Endothelial cell of umbilical vein (primary cell): ENCODE results near the gene CRY1. TPM values are rescaled to one million over a fixed set of nuclear protein-coding genes. Genes with fewer than 3 reads are reported as not detected.

Source experiments
- BruUV-seq: library from RNA; stranded (reverse); fragments of 400-500 nt; replicated peaks from 2 replicates; lab custom pipeline; 2021; lab: Mats Ljungman, UMichigan
- CTCF ChIA-PET: fragments of 300-600, 350-600 bp; sonication (Branson Sonifier 250); formaldehyde crosslinking; loops from one replicate; lab custom pipeline; 2021; ENCODE audit warnings: antibody characterized with exemption, inconsistent platforms; lab: Charles Lee
- POLR2A ChIA-PET: fragments of 300-600, 350-600 bp; sonication (Branson Sonifier 250); formaldehyde crosslinking; loops from one replicate; lab custom pipeline; 2021; ENCODE audit warnings: antibody characterized with exemption, inconsistent platforms; lab: Charles Lee
- DNase-seq: peaks from one replicate; pipeline ENCODE4 v3.0.0-alpha.2; 2011; ENCODE audit warnings: low read depth, low spot score
- FAIRE-seq: peaks from 2 replicates; lab custom pipeline; 2011; peaks lifted over from hg19 to GRCh38; lab: Jason Lieb, UNC
- H2AFZ ChIP-seq: 2 replicates; pipeline ENCODE4 v1.6.0; 2012; ENCODE audit warnings: low read depth, low read length, control low read depth, inconsistent platforms
- H3K27ac ChIP-seq: 2 replicates; pipeline ENCODE4 v1.5.1; 2011; ENCODE audit warnings: low read depth, mild to moderate bottlenecking, control low read depth, low read length, moderate library complexity; ENCODE audit not compliant: insufficient read depth
- H3K27me3 ChIP-seq, 2 experiments: 2 replicates each; pipeline versions ENCODE4 v1.6.0 to v1.6.1; 2011; ENCODE audit warnings: low read length in 2 of 2, mixed read lengths in 1 of 2; ENCODE audit not compliant: control insufficient read depth in 2 of 2, insufficient read depth in 2 of 2
- H3K36me3 ChIP-seq, 2 experiments: 2 replicates in 1 of 2; 3 replicates in 1 of 2; pipeline ENCODE4 v1.5.1; 2011; ENCODE audit warnings: low read length in 2 of 2, mild to moderate bottlenecking in 1 of 2, moderate library complexity in 1 of 2; ENCODE audit not compliant: control insufficient read depth in 2 of 2, insufficient read depth in 2 of 2; ENCODE audit errors: extremely low read depth in 1 of 2
- H3K4me1 ChIP-seq: 3 replicates; pipeline ENCODE4 v1.5.1; 2011; ENCODE audit warnings: mild to moderate bottlenecking, low read length; ENCODE audit not compliant: control insufficient read depth, insufficient read depth; ENCODE audit errors: extremely low read depth
- H3K4me2 ChIP-seq: 2 replicates; pipeline ENCODE4 v1.6.1; 2011; ENCODE audit warnings: low read length, control low read depth, mixed read lengths; ENCODE audit not compliant: insufficient read depth
- H3K4me3 ChIP-seq, 3 experiments: fragments of 200-600 bp in 1 of 3; sonication (generic), shearing (Covaris generic) in 1 of 3; replicated peaks in 1 of 3; 2 replicates each; pipeline ENCODE4 v1.5.1; 2011 to 2016; ENCODE audit warnings: control low read depth in 3 of 3, low read length in 3 of 3, mild to moderate bottlenecking in 2 of 3, inconsistent platforms in 1 of 3, low read depth in 1 of 3, moderate library complexity in 1 of 3; ENCODE audit not compliant: insufficient read depth in 1 of 3
- H3K79me2 ChIP-seq: 2 replicates; pipeline ENCODE4 v1.6.0; 2012; ENCODE audit warnings: low read length, inconsistent platforms; ENCODE audit not compliant: control insufficient read depth, insufficient read depth
- H3K9ac ChIP-seq: replicated peaks from 2 replicates; pipeline ENCODE3; 2011; ENCODE audit warnings: low read length, control low read depth; ENCODE audit not compliant: insufficient read depth; ENCODE audit errors: extremely low read depth
- H3K9me1 ChIP-seq: replicated peaks from 3 replicates; pipeline ENCODE4 v1.6.0; 2011; ENCODE audit warnings: mild to moderate bottlenecking, low read length; ENCODE audit not compliant: control insufficient read depth, insufficient read depth; ENCODE audit errors: extremely low read depth
- H3K9me3 ChIP-seq: replicated peaks from 2 replicates; pipeline ENCODE4 v1.5.1; 2012; ENCODE audit warnings: low read length, inconsistent platforms; ENCODE audit not compliant: control insufficient read depth, insufficient read depth
- H4K20me1 ChIP-seq: replicated peaks from 2 replicates; pipeline ENCODE3; 2011; ENCODE audit warnings: mild to moderate bottlenecking, low read length; ENCODE audit not compliant: control insufficient read depth, insufficient read depth; ENCODE audit errors: extremely low read depth
- EZH2 ChIP-seq: IDR thresholded peaks from 2 replicates; pipeline ENCODE4 v1.6.1; 2012; ENCODE audit warnings: borderline replicate concordance, low read depth, mild to moderate bottlenecking, moderate library complexity, low read length, inconsistent platforms; ENCODE audit not compliant: severe bottlenecking
- FOS ChIP-seq: IDR thresholded peaks from 2 replicates; pipeline ENCODE4 v1.6.1; 2011; ENCODE audit warnings: mild to moderate bottlenecking, low read length, moderate library complexity, borderline replicate concordance; ENCODE audit not compliant: insufficient read depth
- JUN ChIP-seq: IDR thresholded peaks from 2 replicates; pipeline ENCODE4 v1.6.1; 2011; ENCODE audit warnings: borderline replicate concordance, low read depth; ENCODE audit not compliant: insufficient read length, insufficient read depth
- MYC ChIP-seq: IDR thresholded peaks from one replicate; pipeline ENCODE4 v1.6.1; 2011; ENCODE audit warnings: mild to moderate bottlenecking, low read depth, low read length
- POLR2A ChIP-seq: IDR thresholded peaks from 2 replicates; pipeline ENCODE4 v1.6.1; 2012; ENCODE audit warnings: low read depth, mild to moderate bottlenecking, control low read depth, low read length
- POLR2AphosphoS5 ChIP-seq: IDR thresholded peaks from 2 replicates; pipeline ENCODE4 v1.6.1; 2012; ENCODE audit warnings: low read depth, mild to moderate bottlenecking, control low read depth, low read length, moderate library complexity; ENCODE audit not compliant: insufficient read depth
- dilution Hi-C: fragments of 300-500 bp; cut with MboI; formaldehyde crosslinking; loops from one replicate; pipeline ENCODE4 v1.15.0; 2019; ENCODE audit warnings: low sequenced_read_pairs; ENCODE audit not compliant: extremely low pct_ligation_motif_present
- intact Hi-C: fragments of 100-400 bp; cut with micrococcal nuclease; formaldehyde crosslinking; loops from one replicate; pipeline ENCODE4 v1.10.0; 2022
- polyA plus RNA-seq, 4 experiments: library from polyadenylated mRNA; depleted of rRNA in 3 of 4; stranded (reverse) in 3 of 4; unstranded in 1 of 4; fragments of >200 nt; gene quantifications; 2 replicates each; pipeline versions ENCODE4 v1.2.1 to v1.2.3, GENCODE V29; 2011 to 2012; ENCODE audit warnings: missing spikeins in 1 of 4
- total RNA-seq: library from RNA; stranded (reverse); gene quantifications from 2 replicates; pipeline ENCODE4 v1.2.3, GENCODE V29; 2021
- TF ChIP-seq, protein P1 (sequence below), 2 donors: IDR thresholded peaks; 1 replicate in 1 of 2; 2 replicates in 1 of 2; pipeline ENCODE4 v1.5.1; 2011; ENCODE audit warnings: low read length in 2 of 2, mild to moderate bottlenecking in 2 of 2, moderate library complexity in 2 of 2, control low read depth in 1 of 2, inconsistent platforms in 1 of 2, low read depth in 1 of 2; ENCODE audit not compliant: insufficient read depth in 1 of 2; ENCODE audit errors: extremely low read depth in 1 of 2
- TF ChIP-seq, protein P2 (sequence below): IDR thresholded peaks from 2 replicates; pipeline ENCODE4 v1.6.1; 2011; ENCODE audit not compliant: insufficient read depth, insufficient read length

Gene CRY1
- total and polyA plus RNA-seq, 2 donors (not counting 3 experiments of a cell fraction or from before 2014, with no cell fraction given): 11.4 to 21.0 TPM

DNA sequence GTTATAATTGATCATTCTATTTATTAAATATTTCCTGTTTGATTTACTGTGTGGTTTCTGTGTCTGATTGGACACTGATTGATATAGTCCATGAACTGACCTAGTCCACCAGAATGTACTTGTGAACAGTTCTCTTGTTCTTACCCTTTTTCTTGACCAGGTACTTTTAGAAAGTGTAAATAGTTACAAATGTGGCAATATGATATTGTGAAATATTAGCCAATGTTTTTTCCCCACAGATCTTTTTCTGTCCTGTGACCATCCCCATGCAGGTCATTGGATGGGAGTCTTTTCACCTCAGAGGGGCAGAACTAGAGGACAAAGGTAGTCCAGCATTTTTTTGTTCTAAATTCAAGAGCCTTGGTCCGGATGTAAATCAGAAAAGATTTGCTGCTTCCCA lies 8.3 kb upstream of the CRY1 start:
- Histone ChIP-seq H3K27me3 (peaks cover 4 to 6% of the 10 kb centered on the region in 2 experiments), H3K4me3 (no peak overlapping the region), H3K36me3 (no peaks in the 10 kb centered on the region), H3K79me2 (no peaks in the 10 kb centered on the region), H3K4me1 (peaks cover 3% of the 10 kb centered on the region), H4K20me1 (no peaks in the 10 kb centered on the region), H3K27ac (no peak overlapping the region), H3K4me2 (no peak overlapping the region), H3K9ac (no peak overlapping the region), H3K9me3 (no peaks in the 10 kb centered on the region), H2AFZ (no peak overlapping the region), H3K9me1 (no peaks in the 10 kb centered on the region)
- CTCF ChIA-PET: no interaction called here
- TF ChIP-seq, protein P1, sequence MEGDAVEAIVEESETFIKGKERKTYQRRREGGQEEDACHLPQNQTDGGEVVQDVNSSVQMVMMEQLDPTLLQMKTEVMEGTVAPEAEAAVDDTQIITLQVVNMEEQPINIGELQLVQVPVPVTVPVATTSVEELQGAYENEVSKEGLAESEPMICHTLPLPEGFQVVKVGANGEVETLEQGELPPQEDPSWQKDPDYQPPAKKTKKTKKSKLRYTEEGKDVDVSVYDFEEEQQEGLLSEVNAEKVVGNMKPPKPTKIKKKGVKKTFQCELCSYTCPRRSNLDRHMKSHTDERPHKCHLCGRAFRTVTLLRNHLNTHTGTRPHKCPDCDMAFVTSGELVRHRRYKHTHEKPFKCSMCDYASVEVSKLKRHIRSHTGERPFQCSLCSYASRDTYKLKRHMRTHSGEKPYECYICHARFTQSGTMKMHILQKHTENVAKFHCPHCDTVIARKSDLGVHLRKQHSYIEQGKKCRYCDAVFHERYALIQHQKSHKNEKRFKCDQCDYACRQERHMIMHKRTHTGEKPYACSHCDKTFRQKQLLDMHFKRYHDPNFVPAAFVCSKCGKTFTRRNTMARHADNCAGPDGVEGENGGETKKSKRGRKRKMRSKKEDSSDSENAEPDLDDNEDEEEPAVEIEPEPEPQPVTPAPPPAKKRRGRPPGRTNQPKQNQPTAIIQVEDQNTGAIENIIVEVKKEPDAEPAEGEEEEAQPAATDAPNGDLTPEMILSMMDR (IDR thresholded peaks at IDR 0.05; ENCODE audit: extremely low read depth in 1 of 2, insufficient read depth in 1 of 2, low read depth in 1 of 2, low read length in 2 of 2): no peak
- TF ChIP-seq FOS (no peak), EZH2 (no peak), POLR2A (no peak), MYC (no peak), JUN (no peak), POLR2AphosphoS5 (no peak)
- TF ChIP-seq, protein P2, sequence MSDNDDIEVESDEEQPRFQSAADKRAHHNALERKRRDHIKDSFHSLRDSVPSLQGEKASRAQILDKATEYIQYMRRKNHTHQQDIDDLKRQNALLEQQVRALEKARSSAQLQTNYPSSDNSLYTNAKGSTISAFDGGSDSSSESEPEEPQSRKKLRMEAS: no peak
- dilution Hi-C loops (no loop called here), intact Hi-C loops (no loop called here)
- no TSS peak for BruUV-seq
- no peak for FAIRE-seq
- DNase-seq: no peak
- POLR2A ChIA-PET: no interaction called here
